Measurements from ENCODE around the gene PRPF31.
"Not testable (repeated sequence)": the region's sequence is repeated elsewhere in the genome, so short reads cannot be mapped to it uniquely, and the experiment has no call there.

PRPF31 gene

DNA sequence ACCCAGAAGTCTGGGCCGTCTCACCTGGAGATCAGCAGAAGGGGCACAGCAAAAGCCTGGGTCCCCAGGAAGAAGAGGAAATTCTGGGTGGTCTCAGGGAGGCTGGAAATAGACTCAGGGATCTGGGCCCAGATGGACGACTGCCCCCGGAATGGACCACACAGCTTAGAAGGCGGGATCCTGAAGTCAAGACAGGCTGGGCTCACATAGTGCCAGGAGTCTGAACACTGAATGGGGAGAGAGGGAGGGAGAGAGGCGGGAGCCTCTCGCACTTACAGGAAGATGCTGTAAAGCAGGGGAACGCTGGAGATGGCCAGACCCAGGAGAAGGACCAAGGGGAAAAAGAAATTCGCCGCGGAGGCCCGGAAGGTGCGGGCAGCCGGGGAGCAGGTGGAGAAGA, 45.3 kb downstream of the PRPF31 start:
- FAIRE-seq: no peak
- DNase-seq (ENCODE audit: low spot score): no peak

GRCh38 chr19:54162241-54162805, 46.8 kb downstream of the PRPF31 start:
- no peak for DNase-seq (ENCODE audit: low spot score)

GRCh38 chr19:54162884-54163283, 47.3 kb downstream of the PRPF31 start:
- FAIRE-seq (no peak), DNase-seq (ENCODE audit: low spot score) (no peak)

More at GRCh38 chr19:54162241-54162805, 46.8 kb downstream of the PRPF31 start:
- no peak for FAIRE-seq

DNA sequence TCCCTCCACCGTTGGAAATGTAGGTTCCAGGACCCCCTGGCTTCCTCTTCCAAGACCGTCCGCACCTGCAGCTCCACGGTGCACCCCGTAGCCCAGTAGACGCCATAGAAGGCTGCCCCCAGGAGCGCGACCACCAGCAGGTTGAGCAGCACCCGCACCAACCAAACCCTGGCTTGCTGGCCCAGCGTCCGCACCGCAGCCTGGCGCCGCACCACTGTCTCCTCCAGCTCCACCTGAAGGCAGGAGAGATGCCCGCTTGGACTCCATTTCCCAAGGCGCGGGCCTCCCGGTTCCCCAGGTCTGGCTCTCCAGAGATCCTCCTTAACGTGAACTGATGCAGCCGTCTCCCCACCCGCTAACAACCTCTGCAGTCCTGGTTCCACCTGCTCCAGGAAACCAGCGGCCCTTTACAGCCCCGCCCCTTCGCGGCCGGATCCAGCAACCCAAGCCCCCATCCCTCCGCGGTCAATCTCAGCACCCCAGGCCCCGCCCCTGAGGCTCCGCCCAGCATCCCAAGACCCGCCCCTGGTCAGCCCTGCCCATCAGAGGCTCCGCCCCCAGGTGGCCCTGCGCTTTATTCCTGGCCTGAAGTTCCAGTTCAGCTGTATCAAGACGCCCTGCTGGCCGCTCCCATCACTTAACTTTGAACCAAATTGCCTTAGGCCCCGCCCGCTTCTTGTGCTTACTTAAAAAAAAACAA, 49.0 kb downstream of the PRPF31 start:
- no peak for FAIRE-seq

DNA sequence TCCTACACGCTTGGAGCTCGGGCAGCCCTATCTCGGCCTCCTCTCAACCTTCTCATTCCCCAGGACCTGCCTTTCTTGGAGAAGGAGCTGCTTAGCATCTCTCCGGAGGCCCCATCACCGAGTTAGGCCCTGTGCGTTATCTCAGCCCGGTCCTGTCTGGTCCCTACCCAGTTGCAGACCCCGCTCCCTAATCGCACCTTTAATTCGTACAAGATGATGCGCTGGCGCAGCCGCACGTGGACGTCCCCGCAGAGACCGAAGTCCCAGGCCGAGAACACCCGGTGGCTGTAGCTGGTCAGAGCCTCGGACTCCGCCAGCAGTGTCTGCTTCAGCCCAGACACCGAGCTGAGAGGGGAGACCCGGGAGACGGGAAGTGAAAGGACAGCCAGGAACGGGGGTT, 49.7 kb downstream of the PRPF31 start:
- FAIRE-seq (no peak), DNase-seq (ENCODE audit: low spot score) (no peak)

More for the DNA sequence above, 49.0 kb downstream of the PRPF31 start:
- DNase-seq (ENCODE audit: low spot score): no peak

DNA sequence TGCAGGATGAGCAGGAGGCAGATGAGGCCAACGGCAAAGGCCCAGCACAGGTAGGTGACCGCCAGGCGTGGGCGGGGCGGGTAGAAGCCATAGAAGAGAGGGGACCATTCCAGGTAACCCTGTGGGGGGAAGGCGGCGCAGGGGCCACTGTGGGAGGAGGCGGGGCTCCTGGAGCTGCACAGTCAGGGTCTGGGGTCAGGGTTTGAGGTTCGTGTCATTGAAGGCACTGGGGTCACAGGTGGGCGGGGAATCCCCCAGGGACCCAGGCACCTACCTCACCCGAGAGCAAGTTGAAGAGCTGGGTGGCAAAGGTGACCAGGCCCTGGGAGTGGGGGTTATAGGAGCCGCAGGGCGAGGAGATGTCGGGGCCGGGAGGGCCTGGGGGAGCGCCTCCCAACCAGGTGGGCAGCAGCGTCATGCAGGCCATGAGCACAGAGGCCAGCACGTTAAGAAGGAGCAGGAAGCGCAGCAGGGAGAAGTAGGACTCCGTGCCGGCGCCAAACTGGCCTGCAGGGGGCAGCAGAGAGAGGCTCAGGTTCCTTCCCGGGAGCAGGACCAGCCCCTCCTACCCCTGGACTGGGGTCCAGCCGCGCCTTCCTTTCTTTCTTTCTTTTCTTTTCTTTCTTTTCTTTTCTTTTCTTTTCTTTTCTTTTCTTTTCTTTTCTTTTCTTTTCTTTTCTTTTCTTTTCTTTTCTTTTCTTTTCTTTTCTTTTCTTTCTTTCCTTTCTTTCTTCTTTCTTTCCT, 52.8 kb downstream of the PRPF31 start:
- DNase-seq (ENCODE audit: low spot score): peak; percentile 88
- FAIRE-seq: no peak

DNA sequence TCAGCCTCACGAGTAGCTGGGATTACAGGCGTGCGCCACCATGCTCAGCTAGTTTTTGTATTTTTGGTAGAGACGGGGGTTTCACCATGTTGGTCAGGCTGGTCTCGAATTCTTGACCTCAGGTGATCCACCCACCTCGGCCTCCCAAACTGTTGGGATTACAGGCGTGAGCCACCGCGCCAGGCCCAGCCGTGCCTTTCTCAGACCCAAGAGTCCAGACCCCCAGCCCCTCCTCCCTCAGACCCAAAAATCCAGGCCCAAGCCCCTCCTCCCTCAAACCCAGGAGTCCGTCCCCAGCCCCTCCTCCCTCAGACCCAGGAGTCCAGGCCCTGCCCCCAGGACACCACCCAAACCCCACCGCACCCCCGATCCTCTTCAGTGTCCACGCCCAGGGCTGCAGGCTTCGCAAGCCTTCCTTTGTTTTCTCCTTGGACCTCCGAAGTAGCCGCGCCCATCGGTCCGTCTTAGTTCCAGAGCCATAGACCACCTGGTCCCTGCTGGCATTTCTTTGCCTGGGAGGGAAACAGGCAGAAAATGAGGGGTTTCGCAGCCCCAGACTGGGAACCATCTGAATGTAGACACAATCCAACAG, 53.7 kb downstream of the PRPF31 start:
- FAIRE-seq: no peak

GRCh38 chr19:54171736-54172431, 56.3 kb downstream of the PRPF31 start:
- not testable (repeated sequence) for DNase-seq (ENCODE audit: low spot score); FAIRE-seq

More for the DNA sequence above, 53.7 kb downstream of the PRPF31 start:
- DNase-seq (ENCODE audit: low spot score): no peak

GRCh38 chr19:54172471-54173358, 57.2 kb downstream of the PRPF31 start, which contains the start of gene TMC4:
Gene TMC4 (minus strand): TSS chr19:54173160. CDS start chr19:54173117, 43 bp downstream.
- no peak for DNase-seq (ENCODE audit: low spot score)

DNA sequence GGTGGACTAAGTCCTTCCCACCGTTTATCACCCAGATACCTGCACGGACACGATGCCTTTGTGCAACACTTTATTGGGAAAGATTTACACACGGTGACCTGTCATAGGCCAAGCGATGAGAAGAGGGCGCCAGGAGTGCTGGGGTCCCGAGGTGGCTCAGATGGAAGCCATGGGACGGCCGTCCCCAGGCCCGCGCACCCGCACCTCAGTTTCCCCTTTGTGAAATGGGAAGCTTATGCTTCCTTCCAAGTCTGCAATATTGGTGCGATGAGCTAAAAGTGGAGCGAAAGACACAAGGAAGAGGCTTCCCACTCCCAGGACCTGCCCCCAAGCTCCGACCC, 57.8 kb downstream of the PRPF31 start:
- DNase-seq (ENCODE audit: low spot score): no peak
- no peak for FAIRE-seq

More at GRCh38 chr19:54172471-54173358, 57.2 kb downstream of the PRPF31 start, which contains the start of gene TMC4:
- FAIRE-seq: no peak

DNA sequence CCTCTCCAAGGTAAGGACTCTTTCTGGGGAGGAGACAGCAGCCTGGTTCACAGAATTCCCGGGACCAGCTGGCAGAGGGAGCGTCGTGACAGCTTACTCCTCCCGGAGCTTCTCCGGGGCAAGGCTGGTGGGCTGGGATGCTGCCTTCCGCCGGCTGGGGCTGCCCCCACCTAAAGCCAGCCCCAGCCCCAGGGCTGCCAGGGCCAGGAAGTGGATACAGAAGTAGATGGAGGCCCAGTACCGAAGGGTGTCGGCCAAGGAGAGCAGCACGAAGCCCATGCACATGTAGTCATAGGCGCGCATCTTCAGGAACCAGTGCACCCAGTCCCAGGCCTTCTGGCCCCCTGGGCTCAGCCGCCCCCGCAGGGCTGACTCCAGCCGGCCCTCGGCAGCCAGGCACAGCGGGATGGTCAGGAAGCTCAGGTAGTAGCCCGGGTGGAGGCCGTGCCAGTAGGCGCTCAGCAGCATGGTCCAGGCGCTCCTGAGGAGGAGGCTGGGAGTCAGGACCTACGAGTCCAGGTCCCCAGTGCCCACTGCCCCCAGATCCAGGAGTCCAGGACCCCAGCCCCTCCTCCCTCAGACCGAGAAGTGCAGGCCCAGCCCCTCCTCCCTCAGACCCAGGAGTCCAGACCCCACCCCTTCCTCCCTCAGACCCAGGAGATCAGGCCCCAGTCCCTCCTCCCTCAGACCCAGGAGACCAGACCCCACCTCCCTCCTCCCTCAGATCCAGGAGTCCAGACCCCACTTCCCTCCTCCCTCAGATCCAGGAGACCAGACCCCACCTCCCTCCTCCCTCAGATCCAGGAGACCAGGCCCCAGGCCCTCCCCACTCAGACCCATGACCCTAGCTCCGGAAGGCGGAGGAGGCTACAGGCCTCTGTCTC, 58.6 kb downstream of the PRPF31 start:
- DNase-seq (ENCODE audit: low spot score) (no peak), FAIRE-seq (no peak)

- FAIRE-seq (no peak), DNase-seq (ENCODE audit: low spot score) (no peak)
Observed at GRCh38 chr19:54178581-54179261, 63.2 kb downstream of the PRPF31 start.

DNA sequence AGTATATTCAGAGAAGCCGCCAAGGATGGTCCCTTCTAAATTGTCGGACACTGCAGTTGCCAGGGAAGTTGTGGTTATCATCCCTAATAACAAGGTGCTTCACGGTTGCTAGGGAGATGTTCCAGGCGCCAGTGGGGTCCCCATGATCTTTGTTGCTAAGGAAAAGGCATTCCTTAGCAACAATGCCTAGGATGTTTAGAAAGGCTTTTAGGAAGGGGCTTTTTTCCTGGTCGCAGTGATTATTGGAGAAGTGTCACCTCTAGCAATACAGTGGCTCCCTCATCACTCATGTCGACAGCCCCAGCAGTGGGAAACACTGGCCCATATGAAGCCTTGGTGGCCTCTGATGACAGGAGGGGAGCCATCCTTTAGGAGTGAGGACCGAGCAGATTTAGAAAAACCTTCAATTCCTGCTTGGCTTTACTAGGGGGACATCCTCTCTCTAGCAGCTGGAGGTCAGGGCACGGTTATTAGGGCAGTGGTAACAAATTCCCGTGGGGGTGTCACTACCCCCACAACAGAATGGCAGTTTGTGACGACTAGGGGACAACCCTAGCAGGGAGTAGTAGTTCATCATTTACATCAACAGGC, 63.8 kb downstream of the PRPF31 start:
- FAIRE-seq (no peak), DNase-seq (ENCODE audit: low spot score) (no peak)

DNA sequence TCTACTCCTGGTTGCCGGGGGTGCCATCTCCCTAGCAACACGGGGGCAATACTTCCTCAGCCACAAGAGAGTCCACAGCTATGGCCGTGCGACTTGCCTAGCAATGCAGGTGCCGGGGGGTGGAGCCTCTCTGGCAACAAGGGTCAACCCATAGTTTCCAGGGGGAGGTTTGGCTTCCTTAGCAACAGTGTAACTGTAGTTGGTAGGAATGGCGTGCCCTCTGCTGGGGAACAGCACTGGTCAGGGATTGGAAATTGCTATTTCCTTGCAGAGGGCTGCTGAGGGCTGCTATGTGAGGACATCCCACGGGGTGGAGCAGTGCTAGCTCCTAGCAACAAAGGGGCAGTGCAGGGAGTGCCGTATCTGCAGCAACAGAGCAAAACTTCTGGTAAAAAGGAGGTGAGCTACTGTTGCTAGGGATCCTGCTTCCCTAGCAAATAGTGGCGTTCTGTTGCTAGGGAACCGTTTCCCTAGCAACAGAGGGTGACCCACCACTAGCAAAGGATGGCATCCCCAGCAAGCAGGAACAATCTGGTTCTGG, 64.4 kb downstream of the PRPF31 start:
- no peak for FAIRE-seq
- DNase-seq (ENCODE audit: low spot score): no peak

- no peak for FAIRE-seq
- no peak for DNase-seq (ENCODE audit: low spot score)
Observed at GRCh38 chr19:54180691-54181091, 65.1 kb downstream of the PRPF31 start.
